GM19025 (cell line): ENCODE results near the gene SLCO1B1.

Source experiments
- ATAC-seq: cut with Tn5 transposase; IDR thresholded peaks from one replicate; pipeline ENCODE4 v1.9.1; 2021; ENCODE audit warnings: mild to moderate bottlenecking, low read depth, moderate library complexity; ENCODE audit not compliant: unreplicated experiment

Gene SLCO1B1

DNA sequence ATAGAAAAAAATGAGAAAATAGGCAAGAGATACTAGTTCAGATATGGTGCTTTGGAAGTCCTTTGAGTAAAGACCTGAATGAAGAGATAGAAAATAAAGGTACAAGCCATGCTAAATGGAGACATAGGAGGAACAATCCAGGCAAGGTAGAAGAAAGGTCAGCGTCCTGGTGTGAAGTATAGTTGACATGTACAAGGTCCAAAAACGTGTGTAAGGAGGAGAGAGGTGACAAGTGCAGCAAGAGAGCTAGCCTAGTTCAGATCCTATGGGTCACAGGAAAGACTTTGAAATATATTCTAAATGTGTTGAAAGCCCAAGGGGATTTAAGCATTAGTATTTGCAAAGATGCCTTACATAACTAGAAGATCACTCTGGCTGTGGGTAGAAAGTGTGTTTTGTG is 88.2 kb downstream of the SLCO1B1 start:
- ATAC-seq: no peak

DNA sequence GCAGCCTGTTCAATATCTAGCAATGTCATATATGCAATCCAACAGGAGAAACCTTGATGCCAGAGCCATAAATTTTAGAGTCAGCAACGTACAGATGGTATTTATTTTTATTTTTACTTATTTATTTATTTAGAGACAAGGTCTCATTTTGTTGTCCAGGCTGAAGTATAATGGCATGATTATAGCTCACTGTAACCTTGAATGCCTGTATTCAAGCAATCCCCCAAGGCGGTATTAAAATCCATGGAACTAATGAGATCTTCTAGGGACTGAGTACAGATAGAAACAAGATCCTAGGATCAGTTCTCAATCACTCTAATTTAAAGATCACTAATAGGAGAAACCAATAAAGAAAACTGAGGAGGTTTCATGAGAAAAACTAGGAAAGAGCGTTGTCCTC is 89.3 kb downstream of the SLCO1B1 start:
- no peak for ATAC-seq

DNA sequence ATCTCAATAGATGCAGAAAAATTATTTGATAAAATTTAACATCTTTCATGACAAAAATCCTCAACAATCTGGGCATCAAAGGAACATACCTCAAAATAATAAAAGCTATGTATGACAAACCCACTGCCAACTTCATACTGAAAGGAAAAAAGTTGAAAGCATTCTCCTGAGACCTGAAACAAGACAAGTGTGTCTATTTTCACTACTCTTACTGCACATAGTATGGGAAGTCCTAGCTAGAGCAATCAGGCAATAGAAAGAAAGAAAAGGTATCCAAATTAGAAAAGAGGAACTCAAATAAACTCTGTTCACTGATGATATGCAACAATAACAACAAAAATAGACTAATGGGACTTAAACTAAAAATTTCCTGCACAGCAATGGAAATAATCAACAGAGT is 90.1 kb downstream of the SLCO1B1 start:
- no peak for ATAC-seq

DNA sequence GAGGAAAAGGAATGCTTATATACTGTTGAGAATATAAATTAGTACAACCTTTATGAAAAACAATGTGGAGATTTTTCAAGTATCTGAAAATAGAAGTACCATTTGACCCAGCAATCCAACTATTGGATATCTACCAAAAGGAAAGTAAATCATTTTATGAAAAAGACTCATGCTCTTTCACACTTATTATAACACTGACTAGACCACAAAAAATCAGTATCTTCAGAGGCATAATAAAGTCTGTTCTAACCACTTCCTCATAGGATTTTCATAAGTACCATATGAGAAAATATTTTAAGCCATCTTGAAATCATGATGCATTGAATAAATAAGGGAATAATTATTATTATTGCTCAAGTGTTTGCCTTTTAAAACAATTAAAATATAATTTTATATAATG is 90.8 kb downstream of the SLCO1B1 start:
- no peak for ATAC-seq

DNA sequence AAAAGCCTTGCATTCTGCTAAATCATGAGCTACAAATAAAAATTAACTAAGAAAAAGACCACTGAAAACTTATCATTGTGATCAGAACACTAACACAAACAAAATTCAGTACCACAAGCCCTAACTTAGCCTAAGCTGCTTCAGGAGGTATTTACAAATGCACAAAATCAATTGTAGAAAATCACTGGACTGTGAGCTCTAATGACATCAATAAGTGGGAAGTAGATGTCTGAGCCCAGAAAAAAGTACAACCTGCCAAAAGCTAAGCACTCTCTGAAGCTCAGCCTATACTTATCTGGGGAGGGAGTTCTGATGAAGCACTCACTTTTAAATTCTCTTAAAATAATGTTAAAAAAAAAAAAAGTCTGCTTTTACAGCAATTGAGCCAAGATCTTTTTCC is 92.9 kb downstream of the SLCO1B1 start:
- no peak for ATAC-seq

DNA sequence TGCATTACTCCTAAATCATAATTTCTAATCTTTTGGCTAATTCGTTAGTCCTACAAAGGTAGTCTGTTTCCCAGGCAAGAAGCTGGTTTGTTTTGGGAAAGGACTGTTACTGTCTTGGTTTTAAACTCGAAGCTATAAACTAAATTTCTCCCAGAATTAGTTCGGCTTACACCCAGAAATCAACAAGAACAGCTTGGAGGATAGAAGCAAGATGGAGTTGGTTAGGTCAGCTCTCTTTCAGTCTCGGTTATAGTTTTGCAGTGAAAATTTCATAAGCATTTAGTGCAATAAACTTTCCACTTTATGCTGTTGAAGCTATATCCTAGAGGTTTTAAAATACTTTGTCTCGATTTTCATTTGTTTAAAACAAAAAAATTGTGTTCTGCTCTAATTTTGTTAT is 103.4 kb downstream of the SLCO1B1 start:
- ATAC-seq: no peak

DNA sequence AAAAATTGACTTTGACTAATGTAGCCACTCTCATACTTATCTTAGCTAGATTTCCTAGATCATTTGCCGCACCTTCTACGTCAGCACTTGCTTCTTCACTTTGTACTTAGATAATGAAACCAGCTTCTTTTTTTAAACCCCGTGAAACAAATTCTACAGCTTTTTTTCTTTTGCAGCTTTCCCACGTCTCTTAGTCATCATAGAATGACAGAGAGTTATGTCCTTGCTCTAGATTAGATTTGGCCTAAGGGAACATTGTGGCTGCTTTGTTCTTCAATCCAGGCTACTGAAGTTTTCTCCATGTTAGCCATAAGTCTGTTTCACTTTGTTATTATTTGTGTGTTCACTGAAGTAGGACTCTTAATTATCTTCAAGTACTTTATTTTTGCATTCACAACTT is 108.9 kb downstream of the SLCO1B1 start:
- ATAC-seq: no peak

DNA sequence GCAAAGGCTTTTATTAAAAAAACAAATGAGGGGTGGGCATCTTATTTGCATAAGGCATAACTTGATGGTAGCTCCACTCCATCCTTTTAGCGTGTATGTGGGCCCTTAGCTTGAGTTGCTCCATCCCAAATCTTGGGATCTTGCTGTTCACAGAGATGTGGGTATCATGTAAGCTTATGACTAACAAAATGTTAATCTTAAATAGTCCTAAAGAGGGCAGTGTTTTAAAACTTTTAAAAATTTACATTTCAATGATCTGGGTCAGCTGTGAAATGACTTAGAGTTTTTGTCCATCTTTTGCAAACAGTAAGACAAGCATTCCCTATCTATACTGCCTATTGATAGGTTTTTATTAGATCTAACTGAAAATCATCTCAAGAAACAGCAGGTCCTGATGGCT is 117.7 kb downstream of the SLCO1B1 start:
- ATAC-seq: no peak

DNA sequence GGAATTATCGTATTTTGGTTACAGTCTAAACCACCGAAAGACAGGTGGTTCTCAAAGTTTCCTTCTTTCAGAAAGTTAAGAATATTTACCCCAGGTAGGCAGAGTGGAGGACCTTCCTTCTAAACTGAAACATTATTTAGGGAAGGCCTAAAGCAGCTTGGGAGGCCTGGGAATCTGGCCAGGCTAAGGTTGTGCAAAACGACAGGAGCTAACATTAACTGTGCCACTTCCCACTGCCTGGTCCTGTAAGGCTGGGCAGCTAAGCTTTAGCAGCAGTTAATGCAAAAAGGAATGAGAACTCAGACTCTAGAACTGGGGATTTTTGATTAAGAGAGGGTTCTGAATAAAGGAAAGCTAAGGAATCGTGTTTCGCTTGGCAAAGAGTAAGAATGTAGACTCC is 121.1 kb downstream of the SLCO1B1 start:
- no peak for ATAC-seq

DNA sequence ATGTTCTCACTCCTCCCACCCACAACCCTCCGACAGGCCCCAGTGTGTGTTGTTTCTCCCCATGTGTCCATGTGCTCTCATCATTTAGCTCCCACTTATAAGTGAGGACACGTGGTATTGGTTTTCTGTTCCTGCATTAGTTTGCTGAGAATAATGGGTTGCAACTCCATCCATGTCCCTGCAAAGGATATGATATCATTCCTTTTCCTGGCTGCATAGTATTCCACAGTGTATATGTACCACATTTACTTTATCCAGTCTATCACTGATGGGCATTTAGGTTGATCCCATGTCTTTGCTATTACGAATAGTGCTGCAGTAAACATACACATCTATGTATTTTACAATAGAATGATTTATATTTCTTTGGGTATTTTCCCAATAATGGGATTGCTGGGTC is 126.2 kb downstream of the SLCO1B1 start:
- ATAC-seq: no peak

DNA sequence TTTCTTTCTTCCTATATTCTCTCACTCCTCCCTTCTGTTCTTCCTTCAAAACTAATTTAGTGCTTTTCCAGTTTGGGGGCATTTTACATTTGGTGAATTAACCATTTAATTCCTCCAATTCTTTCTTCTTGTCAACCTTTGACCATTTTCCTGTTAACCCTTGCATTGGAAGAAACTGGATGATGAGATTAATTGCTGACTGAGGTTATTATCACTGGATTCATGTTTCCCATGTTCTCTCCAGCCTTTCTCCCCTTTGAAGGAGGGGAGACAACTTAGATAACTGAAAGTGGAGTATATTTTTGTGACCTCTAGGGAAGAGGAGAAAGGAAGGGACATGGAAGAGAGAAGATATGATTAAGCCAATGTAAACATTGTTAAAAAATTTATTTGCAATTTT is 133.2 kb downstream of the SLCO1B1 start:
- ATAC-seq: no peak

DNA sequence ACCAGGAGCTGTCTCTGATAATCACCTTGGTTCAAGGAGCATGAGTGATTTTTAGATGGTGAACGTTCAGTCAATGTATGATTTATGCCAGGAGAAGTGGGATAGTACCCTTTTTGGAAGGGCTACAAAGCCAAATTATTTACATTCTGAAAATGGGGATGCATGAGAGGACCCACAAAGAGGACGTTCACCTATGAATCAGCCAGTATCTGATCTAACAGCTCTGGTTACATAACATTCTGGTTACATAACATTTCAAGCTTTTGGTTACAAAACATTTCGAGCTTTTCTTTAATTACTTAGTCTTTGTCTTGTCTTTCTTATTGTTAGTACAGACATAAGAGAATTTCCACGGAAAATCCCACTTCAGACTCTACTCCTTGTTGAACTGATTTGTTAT is 134.9 kb downstream of the SLCO1B1 start:
- no peak for ATAC-seq

DNA sequence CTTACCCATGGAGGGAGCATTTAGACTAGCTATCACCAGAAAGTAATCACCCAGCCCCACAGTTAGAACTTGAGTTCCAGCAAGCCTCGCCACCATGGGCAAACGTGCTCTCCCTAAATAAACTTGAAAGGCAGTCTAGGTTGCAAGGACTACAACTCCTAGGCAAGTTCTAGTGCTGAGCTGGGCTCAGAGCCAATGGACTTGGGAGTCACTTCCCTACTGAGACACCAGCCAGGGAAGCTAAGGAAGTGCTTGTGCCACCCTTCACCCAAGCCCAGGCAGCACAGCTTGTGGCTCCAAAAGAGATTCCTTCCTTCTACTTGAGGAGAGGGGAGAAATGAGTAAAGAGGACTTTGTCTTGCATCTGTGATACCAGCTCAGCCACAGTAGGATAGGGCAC is 145.8 kb downstream of the SLCO1B1 start:
- no peak for ATAC-seq
